ENCODE results near the gene TOX3. TPM values are rescaled to one million over a fixed set of nuclear protein-coding genes. Genes with fewer than 3 reads are reported as not detected.

TOX3 gene
- total RNA-seq, 4 donors from 2014 or later: 0.51 to 3.8 (median 1.9) TPM

DNA sequence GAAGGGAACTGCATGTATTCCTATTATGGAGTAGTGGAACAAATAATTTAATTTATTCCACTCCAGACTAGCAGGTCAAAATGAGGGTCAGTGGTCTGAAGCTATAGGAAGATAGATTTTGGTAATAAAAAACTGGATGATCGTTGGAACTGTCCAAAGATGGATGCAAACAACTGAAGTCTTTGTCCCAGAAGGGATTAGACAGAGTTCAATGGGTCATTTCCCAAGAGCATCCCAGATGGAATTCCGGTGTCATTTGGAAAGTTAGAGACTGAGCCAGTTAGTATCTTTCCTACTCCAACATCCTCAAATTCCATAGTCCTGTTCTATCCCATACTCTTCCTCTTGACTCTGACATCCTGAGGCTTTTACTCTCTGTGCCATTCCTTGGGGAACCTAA is 22.8 kb upstream of the TOX3 start:
- WGBS, 2 donors: 75 to 79% methylated on average over 2 of the region's 2 CpGs
- no peak overlapping the region for H3K4me3 ChIP-seq (ENCODE audit: low read depth, poor library complexity, severe bottlenecking)
- TF ChIP-seq POLR2A (IDR thresholded peaks at IDR 0.05): no peak
- TF ChIP-seq, protein P1, sequence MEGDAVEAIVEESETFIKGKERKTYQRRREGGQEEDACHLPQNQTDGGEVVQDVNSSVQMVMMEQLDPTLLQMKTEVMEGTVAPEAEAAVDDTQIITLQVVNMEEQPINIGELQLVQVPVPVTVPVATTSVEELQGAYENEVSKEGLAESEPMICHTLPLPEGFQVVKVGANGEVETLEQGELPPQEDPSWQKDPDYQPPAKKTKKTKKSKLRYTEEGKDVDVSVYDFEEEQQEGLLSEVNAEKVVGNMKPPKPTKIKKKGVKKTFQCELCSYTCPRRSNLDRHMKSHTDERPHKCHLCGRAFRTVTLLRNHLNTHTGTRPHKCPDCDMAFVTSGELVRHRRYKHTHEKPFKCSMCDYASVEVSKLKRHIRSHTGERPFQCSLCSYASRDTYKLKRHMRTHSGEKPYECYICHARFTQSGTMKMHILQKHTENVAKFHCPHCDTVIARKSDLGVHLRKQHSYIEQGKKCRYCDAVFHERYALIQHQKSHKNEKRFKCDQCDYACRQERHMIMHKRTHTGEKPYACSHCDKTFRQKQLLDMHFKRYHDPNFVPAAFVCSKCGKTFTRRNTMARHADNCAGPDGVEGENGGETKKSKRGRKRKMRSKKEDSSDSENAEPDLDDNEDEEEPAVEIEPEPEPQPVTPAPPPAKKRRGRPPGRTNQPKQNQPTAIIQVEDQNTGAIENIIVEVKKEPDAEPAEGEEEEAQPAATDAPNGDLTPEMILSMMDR (IDR thresholded peaks at IDR 0.05): no peak
- DNase-seq (ENCODE audit: low spot score in 2 of 2): no peak
- intact Hi-C loops (cut with DNase I; ENCODE audit: low total_unique reads): no loop called here

DNA sequence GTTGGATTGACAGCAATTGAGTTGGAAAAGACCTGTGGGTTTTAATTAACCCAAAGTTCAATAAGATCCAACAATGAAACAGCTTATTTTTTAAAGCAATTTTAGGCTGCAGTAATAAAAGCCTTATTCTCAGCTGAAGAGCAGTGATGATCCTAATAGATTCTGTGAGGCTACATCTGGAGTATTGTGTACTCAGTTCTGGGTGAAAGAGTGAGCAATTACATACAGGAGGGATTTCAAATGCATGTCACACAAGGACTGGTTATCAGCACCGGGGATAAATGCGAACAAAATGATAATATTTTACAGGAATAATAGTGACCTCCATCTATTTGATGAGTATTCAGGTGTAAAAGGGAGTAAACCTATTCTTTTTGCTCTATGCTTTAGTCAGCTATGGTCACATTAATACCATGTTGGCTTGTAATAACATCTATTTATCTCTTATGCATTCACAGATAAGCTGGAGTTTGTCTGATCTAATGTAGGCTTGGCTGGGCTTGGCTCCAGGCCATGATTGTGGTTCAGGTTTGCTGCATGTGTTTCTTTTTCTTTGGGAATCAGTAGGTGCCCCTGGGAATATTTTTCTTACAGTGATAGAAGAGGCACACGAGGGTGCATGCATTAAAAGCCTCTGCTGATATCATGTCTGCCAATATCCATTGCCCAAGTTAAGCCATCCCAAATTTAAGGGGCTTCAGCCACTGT is 22.2 kb upstream of the TOX3 start:
- 67 to 68% methylated on average over 3 of the region's 3 CpGs for WGBS, 2 donors
- H3K4me3 ChIP-seq (ENCODE audit: low read depth, poor library complexity, severe bottlenecking): no peak overlapping the region
- TF ChIP-seq, protein P1 (IDR thresholded peaks at IDR 0.05): no peak
- no peak for TF ChIP-seq POLR2A (IDR thresholded peaks at IDR 0.05)
- no peak for DNase-seq (ENCODE audit: low spot score in 2 of 2)
- intact Hi-C loops (cut with DNase I; ENCODE audit: low total_unique reads): no loop called here

DNA sequence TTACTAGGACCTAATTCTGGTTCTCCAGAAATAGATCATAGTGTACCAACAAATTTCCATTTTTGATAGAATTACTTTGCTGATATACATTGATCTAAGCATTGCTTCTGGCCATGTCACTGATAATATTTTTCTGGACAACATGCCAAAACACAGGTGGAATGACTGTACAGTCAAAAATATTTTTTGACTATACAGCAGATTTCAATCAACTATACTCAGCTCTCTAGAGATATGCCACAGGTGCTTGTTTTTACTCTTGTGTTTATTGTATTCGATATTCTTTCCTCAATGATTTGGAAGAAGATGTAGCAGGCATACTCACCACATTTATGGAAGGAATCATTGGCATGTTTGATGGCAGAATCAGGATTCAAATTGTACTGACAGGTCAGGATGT is 21.6 kb upstream of the TOX3 start:
- no peak for DNase-seq (ENCODE audit: low spot score in 2 of 2)
- intact Hi-C loops (cut with DNase I; ENCODE audit: low total_unique reads): no loop called here
- no peak overlapping the region for H3K4me3 ChIP-seq (ENCODE audit: low read depth, poor library complexity, severe bottlenecking)
- no peak for TF ChIP-seq POLR2A (IDR thresholded peaks at IDR 0.05)
- TF ChIP-seq, protein P1 (IDR thresholded peaks at IDR 0.05): no peak
- WGBS, 2 donors: 74 to 100% methylated on average over 1 of the region's 1 CpG

DNA sequence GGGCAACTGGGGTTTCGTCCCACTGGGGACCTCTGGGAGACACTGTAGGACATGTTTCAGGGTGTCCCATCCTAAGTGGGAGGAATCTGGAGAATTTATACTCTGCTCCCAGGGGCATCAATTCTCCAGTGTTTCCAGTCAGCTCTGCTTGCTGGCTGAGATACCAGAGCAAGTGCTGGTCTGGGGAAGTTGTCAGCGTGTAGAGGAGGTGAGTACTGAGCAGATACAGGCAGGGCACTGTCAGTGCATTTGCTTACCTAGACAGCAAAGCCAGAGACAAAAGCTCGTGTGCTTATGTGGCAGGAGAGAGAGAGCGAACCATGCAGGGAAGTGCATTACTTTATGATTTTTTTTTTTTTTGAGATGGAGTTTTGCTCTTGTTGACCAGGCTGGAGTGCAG is 20.2 kb upstream of the TOX3 start:
- no peak for DNase-seq (ENCODE audit: low spot score in 2 of 2)

DNA sequence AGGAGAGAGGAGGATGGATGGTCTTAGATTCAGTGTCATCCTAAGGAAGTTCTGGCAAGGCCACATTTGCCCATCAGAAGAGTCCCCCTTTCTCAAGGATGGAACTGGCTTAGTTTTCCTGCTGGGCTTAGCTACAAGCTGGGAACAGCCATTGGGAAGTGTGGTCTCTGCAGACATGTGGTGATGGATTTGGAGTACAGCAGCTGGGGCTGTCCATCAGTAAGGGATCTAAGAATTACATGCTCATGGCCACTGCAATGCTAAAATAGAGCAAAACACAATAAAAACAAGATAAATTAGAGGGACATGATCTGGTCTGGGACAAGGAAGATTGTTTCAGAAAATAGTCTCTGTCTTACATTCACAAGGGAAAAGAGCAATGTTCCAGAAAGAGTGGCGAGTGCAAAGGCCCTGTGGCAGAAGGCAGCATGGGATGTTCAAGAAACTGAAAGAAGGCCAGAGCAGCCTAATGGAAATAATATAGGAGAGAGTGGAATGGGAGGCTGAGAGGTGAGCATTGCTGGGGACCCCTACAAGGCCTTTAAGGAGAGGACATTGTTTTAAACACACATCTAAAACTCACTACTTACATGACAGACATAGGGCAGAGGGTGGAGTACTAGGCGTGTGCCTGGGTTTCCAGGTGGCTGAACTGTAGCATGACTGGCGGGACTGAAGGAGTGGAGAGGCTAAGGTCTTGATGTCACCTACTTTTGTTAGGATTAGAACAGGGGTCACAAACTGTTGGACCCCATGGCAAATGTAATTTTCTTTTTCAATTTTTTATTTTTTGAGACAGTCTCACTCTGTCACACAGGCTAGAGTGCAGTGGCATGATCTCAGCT is 17.0 kb upstream of the TOX3 start:
- no peak for DNase-seq (ENCODE audit: low spot score in 2 of 2)
- intact Hi-C loops (cut with DNase I; ENCODE audit: low total_unique reads): no loop called here
- 90% methylated on average over 3 of the region's 3 CpGs for WGBS, 2 donors
- no peak overlapping the region for H3K4me3 ChIP-seq (ENCODE audit: low read depth, poor library complexity, severe bottlenecking)
- TF ChIP-seq, protein P1 (IDR thresholded peaks at IDR 0.05): no peak
- TF ChIP-seq POLR2A (IDR thresholded peaks at IDR 0.05): no peak

More for the DNA sequence above, 20.2 kb upstream of the TOX3 start:
- 80 to 81% methylated on average over 4 of the region's 4 CpGs for WGBS, 2 donors
- intact Hi-C loops (cut with DNase I; ENCODE audit: low total_unique reads): no loop called here
- TF ChIP-seq, protein P1 (IDR thresholded peaks at IDR 0.05): no peak
- TF ChIP-seq POLR2A (IDR thresholded peaks at IDR 0.05): no peak
- H3K4me3 ChIP-seq (ENCODE audit: low read depth, poor library complexity, severe bottlenecking): no peak overlapping the region

Data from lower leg skin (tissue), 4 donors.